PFSK-1 (cell line): ENCODE results near the gene SERHL2.

ENCODE experiments used
- FOXP2 ChIP-seq: optimal IDR thresholded peaks from 2 replicates; pipeline ENCODE3; 2011; ENCODE audit warnings: borderline replicate concordance, control low read depth, inconsistent platforms; ENCODE audit not compliant: insufficient read depth; ENCODE audit errors: extremely low read length, extremely low read depth
- POLR2AphosphoS5 ChIP-seq: IDR thresholded peaks from 2 replicates; pipeline ENCODE4 v1.6.1; 2012; ENCODE audit warnings: low read depth, mild to moderate bottlenecking, control low read depth, low read length, moderate library complexity
- REST ChIP-seq, 2 experiments: IDR thresholded peaks; 2 replicates each; pipeline versions ENCODE4 v1.6.1 to v1.8.0; 2011 to 2012; ENCODE audit warnings: low read depth in 2 of 2, low read length in 2 of 2, control low read depth in 1 of 2, inconsistent platforms in 1 of 2, mild to moderate bottlenecking in 1 of 2, moderate library complexity in 1 of 2; ENCODE audit not compliant: insufficient read depth in 1 of 2
- SIN3A ChIP-seq: IDR thresholded peaks from 2 replicates; pipeline ENCODE4 v1.6.1; 2012; ENCODE audit warnings: mild to moderate bottlenecking, low read length, moderate library complexity, borderline replicate concordance; ENCODE audit not compliant: insufficient read depth
- TAF1 ChIP-seq: IDR thresholded peaks from 2 replicates; pipeline ENCODE4 v1.6.1; 2012; ENCODE audit warnings: low read length, control low read depth, borderline replicate concordance; ENCODE audit not compliant: insufficient read depth

SERHL2 gene

DNA sequence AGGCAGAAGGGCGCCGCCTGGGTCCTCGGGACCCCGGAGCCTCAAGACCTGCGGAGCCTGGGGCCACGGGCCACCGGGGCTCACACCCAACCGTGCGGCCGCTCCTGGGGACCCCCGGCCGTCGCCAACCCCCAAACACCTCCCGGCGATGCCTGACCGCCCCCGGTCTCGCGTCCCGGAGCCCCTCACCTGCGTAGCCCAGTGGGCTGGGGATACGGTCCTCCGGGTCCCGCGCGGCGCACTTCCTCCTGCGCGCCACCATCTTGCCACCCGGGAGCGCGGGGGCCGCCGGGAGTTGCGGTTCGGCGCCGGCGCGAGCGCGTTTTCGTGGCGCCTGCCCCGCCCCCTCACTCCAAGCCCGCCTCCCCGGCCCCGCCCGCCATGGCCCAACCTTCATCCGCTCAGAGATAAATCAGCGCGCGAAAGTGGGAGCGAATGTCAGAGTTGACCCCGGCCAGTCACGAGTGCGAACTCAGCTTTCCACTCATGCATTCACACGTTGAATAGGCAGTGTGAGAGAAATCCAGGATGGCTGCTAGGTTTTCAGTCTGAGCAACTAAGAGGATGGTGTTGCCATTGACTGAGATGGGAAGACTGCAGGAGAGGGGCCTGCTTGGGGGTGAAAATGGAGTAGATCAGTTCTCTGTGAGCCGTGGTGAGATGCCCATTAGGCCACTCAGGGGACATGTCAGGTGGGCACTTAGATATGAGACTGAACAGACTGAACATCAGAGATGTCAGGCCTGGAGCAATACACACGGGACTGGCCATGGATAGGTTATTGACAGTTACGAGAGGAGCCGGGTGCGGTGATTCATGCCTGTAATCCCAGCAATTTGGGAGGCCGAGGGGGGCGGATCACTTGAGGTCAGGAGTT is 34.0 kb upstream of the SERHL2 start, which contains the start of gene RRP7A:
Gene RRP7A (minus strand): TSS at position 272 of the 877 bp plus-strand sequence. CDS start 10 bp downstream, at position 262.
- TF ChIP-seq TAF1 (peak; percentile 63; the same call in 1 of the 2 replicates), POLR2AphosphoS5 (peak; percentile 73; the same call in 1 of the 2 replicates), REST (IDR thresholded peaks at IDR 0.05; ENCODE audit: insufficient read depth in 1 of 2, low read depth in 2 of 2, low read length in 2 of 2) (no peak), SIN3A (no peak), FOXP2 (no peak)

DNA sequence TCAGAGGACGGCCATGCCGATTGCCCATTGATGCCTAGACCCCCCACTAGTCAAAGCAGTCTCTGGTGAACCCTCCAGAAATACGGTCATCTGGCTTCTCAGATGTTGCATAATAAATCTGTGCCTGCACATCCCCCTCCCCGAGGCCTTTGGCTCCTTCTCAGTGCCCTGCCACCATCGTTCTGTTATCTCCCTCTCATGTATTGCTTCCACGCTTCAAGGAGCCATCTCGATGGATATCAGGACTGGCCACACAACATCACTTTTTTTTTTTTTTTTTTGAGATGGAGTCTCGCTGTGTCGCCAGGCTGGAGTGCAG is 32.6 kb upstream of the SERHL2 start:
- TF ChIP-seq REST (IDR thresholded peaks at IDR 0.05; ENCODE audit: insufficient read depth in 1 of 2, low read depth in 2 of 2, low read length in 2 of 2) (no peak), FOXP2 (no peak), POLR2AphosphoS5 (no peak), TAF1 (no peak), SIN3A (no peak)

DNA sequence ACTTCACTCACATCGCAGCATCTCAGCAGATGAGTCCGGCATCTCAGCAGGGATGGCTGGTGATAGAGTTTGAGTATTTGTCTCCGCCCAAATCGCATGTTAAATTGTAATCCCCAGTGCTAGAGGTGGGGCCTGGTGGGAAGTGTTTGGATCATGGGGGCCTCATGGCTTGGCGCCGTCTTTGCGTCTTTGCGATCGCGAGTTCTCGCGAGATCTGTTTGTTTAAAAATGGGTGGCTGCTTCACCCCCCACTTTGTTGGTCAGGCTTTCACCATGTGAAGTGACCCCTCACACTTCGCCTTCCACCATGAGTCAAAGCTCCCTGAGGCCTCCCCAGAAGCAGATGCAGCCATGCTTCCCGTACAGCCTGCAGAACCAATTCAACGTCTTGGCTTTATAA is 31.2 kb upstream of the SERHL2 start:
- no peak for TF ChIP-seq TAF1
- TF ChIP-seq POLR2AphosphoS5: no peak
- no peak for TF ChIP-seq REST (IDR thresholded peaks at IDR 0.05; ENCODE audit: insufficient read depth in 1 of 2, low read depth in 2 of 2, low read length in 2 of 2)
- TF ChIP-seq FOXP2: no peak
- no peak for TF ChIP-seq SIN3A

GRCh38 chr22:42528591-42529307 is 25.0 kb upstream of the SERHL2 start:
- TF ChIP-seq POLR2AphosphoS5: no peak
- no peak for TF ChIP-seq REST (IDR thresholded peaks at IDR 0.05; ENCODE audit: insufficient read depth in 1 of 2, low read depth in 2 of 2, low read length in 2 of 2)
- TF ChIP-seq TAF1: no peak
- no peak for TF ChIP-seq SIN3A
